Thyroid gland (tissue), 4 donors: Measurements from ENCODE around the gene LRBA.

Experiments
- POLR2A ChIP-seq, 2 donors: fragments of 450-650 bp; IDR thresholded peaks; one replicate each; pipeline ENCODE4 v1.6.1; 2017; ENCODE audit warnings: antibody characterized with exemption in 2 of 2, mild to moderate bottlenecking in 2 of 2, moderate library complexity in 1 of 2
- TF ChIP-seq, protein P1 (sequence below), 6 experiments: fragments of 200-600 bp in 3 of 6; fragments of 450-650 bp in 3 of 6; sonication (generic) in 3 of 6; IDR thresholded peaks; one replicate each; pipeline ENCODE4 v1.5.1; 2016 to 2019; ENCODE audit warnings: antibody characterized with exemption in 6 of 6, mild to moderate bottlenecking in 2 of 6, inconsistent platforms in 1 of 6, moderate library complexity in 1 of 6

DNA sequence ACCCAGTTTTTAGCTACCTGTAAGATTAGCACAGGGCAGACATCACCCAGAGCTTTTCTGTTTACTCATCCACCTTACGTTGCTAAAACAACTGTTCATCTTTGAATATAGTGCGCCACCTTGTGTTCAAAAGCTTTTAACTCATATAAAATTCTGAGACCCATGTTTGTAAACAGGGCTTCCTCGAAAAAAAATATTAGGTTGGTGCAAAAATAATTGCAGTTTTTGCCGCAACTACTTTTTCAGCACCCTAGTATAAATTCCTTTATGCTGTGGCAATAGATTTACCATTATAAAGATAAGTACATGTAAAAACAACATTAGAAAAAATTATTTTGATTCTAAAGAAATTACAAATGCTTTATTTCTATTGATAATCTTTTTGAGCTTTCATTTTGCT, 147.9 kb downstream of the LRBA start:
- TF ChIP-seq, protein P1, sequence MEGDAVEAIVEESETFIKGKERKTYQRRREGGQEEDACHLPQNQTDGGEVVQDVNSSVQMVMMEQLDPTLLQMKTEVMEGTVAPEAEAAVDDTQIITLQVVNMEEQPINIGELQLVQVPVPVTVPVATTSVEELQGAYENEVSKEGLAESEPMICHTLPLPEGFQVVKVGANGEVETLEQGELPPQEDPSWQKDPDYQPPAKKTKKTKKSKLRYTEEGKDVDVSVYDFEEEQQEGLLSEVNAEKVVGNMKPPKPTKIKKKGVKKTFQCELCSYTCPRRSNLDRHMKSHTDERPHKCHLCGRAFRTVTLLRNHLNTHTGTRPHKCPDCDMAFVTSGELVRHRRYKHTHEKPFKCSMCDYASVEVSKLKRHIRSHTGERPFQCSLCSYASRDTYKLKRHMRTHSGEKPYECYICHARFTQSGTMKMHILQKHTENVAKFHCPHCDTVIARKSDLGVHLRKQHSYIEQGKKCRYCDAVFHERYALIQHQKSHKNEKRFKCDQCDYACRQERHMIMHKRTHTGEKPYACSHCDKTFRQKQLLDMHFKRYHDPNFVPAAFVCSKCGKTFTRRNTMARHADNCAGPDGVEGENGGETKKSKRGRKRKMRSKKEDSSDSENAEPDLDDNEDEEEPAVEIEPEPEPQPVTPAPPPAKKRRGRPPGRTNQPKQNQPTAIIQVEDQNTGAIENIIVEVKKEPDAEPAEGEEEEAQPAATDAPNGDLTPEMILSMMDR (IDR thresholded peaks at IDR 0.05): peak; percentile 37 to 76 (median 56)
- TF ChIP-seq POLR2A (IDR thresholded peaks at IDR 0.05): no peak
